GM12892 (cell line): ENCODE measurements around the gene PP2D1.

Source experiments
- POLR2A ChIP-seq: IDR thresholded peaks from 2 replicates; pipeline ENCODE4 v1.6.1; 2011; ENCODE audit warnings: low read depth, low read length, control low read depth
- POLR2AphosphoS5 ChIP-seq: IDR thresholded peaks from 2 replicates; pipeline ENCODE4 v1.6.1; 2011; ENCODE audit warnings: low read depth, low read length, control low read depth

- TF ChIP-seq POLR2A (no peak), POLR2AphosphoS5 (no peak)
These were observed 71.4 kb downstream of the PP2D1 start for GRCh38 chr3:19940643-19941042.
